ENCODE measurements around the gene PPIL4.
"Not testable (repeated sequence)": the region's sequence is repeated elsewhere in the genome, so short reads cannot be mapped to it uniquely, and the experiment has no call there.

The PPIL4 gene

DNA sequence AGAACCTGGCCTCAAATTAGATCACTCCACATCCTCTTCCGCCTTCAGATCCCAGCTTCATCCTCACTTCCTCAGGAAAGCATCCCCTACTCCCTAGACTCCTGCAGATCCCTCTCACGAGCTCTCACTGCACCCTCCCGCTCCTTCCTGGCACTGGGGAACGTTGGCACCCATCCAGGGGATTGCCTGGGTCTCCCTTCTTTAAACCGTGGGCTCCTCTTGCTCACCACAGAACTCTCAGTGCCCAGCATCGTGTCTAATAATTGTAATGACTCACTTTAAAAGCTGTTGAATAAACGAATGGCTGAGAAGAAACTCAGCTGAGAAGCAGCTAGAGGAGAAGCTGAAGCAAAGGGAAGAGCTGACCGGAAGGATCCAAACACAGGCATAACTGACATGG, 81.4 kb downstream of the PPIL4 start:
- Histone ChIP-seq H3K4me1 (ENCODE audit: control insufficient read depth, insufficient read depth, low read length, poor library complexity, severe bottlenecking) (peaks cover 11% of the 10 kb centered on the region), H3K27me3 (replicated peaks; ENCODE audit: control insufficient read depth, insufficient read depth, low read length, poor library complexity, severe bottlenecking) (no peaks in the 10 kb centered on the region), H3K4me3 (ENCODE audit: insufficient read depth, low read depth, low read length, poor library complexity, severe bottlenecking) (no peak overlapping the region), H3K27ac (ENCODE audit: insufficient read depth, low read length, poor library complexity, severe bottlenecking) (no peak overlapping the region), H3K9me3 (ENCODE audit: control insufficient read depth, low read length) (no peaks in the 10 kb centered on the region), H3K36me3 (ENCODE audit: control insufficient read depth, insufficient read depth, low read length) (peaks cover 55% of the 10 kb centered on the region)
- DNase-seq = no peak

DNA sequence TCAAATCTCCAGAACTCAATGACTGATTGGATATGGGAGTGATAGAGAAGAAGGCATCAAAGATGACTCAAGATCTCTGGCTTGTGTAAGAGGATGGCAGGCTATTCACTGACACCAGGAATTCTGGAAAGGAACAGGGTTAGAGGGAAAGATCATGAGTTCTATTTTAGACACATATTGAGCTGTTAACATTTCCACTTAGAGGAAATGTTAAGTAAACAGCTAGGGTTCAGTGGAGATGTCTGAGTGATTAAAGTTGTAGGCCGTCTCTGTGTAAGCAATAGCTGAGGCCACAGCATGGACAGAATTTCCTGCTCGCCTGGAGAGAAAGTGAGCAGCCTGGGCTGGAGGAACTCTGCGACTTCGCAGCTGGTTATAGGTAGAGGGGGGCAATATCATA, 82.1 kb downstream of the PPIL4 start:
- H3K9me3 ChIP-seq (ENCODE audit: control insufficient read depth, low read length) = no peaks in the 10 kb centered on the region
- no peak for DNase-seq
- H3K4me1 ChIP-seq (ENCODE audit: control insufficient read depth, insufficient read depth, low read length, poor library complexity, severe bottlenecking) = peaks cover 8% of the 10 kb centered on the region
- no peak overlapping the region for H3K4me3 ChIP-seq (ENCODE audit: insufficient read depth, low read depth, low read length, poor library complexity, severe bottlenecking)
- no peak overlapping the region for H3K27ac ChIP-seq (ENCODE audit: insufficient read depth, low read length, poor library complexity, severe bottlenecking)
- H3K36me3 ChIP-seq (ENCODE audit: control insufficient read depth, insufficient read depth, low read length) = peaks cover 61% of the 10 kb centered on the region
- H3K27me3 ChIP-seq (replicated peaks; ENCODE audit: control insufficient read depth, insufficient read depth, low read length, poor library complexity, severe bottlenecking) = no peaks in the 10 kb centered on the region

DNA sequence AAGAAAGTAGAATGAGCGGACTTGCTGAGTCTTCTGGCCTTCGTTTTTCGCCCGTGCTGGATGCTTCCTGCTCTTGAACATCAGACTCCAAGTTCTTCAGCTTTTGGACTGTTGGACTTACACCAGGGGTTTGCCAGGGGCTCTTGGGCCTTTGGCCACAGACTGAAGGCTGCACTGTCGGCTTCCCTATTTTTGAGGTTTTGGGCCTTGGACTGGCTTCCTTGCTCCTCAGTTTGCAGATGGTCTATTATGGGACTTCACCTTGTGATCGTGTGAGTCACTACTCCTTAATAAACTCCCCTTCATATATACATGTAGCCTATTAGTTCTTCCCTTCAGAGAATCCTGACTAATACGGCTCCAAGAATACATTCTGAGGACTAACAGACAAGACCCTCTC, 83.1 kb downstream of the PPIL4 start:
- H3K27me3 ChIP-seq (replicated peaks; ENCODE audit: control insufficient read depth, insufficient read depth, low read length, poor library complexity, severe bottlenecking); H3K4me3 ChIP-seq (ENCODE audit: insufficient read depth, low read depth, low read length, poor library complexity, severe bottlenecking); H3K4me1 ChIP-seq (ENCODE audit: control insufficient read depth, insufficient read depth, low read length, poor library complexity, severe bottlenecking); H3K9me3 ChIP-seq (ENCODE audit: control insufficient read depth, low read length); DNase-seq; H3K27ac ChIP-seq (ENCODE audit: insufficient read depth, low read length, poor library complexity, severe bottlenecking): not testable (repeated sequence)
- peaks cover 68% of the 10 kb centered on the region for H3K36me3 ChIP-seq (ENCODE audit: control insufficient read depth, insufficient read depth, low read length)

DNA sequence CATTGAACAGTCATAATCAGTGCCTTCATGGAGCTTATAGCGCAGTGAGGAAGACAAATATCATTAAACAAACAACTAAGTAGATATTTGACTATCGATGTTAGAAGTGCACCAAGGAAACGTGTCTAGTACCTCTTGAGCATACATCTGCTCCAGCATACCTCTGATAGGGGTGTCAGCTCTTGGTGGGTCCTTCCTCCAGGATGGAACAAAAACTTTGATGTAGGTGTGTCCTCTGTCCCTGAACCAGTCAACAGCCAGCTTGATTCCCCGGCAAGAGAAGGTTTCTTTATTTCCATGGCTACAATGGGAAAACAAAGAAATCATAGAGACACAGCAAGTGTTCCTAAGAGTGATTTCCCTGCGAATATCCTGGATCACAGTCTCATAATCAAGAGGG, 84.2 kb downstream of the PPIL4 start:
- H3K27ac ChIP-seq (ENCODE audit: insufficient read depth, low read length, poor library complexity, severe bottlenecking) = no peak overlapping the region

DNA sequence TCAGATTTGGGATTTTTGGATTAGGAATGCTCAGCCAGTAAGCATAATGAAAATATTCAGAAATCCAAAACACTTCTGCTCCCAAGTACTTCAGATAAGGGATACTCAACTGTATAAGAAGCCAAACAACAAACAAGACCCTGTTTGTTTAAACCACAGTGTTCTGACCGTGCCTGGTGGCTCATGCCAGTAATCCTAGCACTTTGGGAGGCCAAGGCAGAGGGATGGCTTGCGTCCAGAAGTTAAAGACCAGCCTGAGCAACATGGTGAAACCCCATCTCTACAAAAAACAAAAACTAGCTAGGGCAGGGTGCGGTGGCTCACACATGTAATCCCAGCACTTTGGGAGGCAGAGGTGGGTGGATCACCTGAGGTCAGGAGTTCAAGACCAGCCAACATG, 85.6 kb downstream of the PPIL4 start:
- H3K27me3 ChIP-seq (replicated peaks; ENCODE audit: control insufficient read depth, insufficient read depth, low read length, poor library complexity, severe bottlenecking); H3K27ac ChIP-seq (ENCODE audit: insufficient read depth, low read length, poor library complexity, severe bottlenecking); H3K4me1 ChIP-seq (ENCODE audit: control insufficient read depth, insufficient read depth, low read length, poor library complexity, severe bottlenecking); H3K9me3 ChIP-seq (ENCODE audit: control insufficient read depth, low read length); H3K4me3 ChIP-seq (ENCODE audit: insufficient read depth, low read depth, low read length, poor library complexity, severe bottlenecking); DNase-seq: not testable (repeated sequence)
- peaks cover 75% of the 10 kb centered on the region for H3K36me3 ChIP-seq (ENCODE audit: control insufficient read depth, insufficient read depth, low read length)

More for the DNA sequence above, 84.2 kb downstream of the PPIL4 start:
- peaks cover 73% of the 10 kb centered on the region for H3K36me3 ChIP-seq (ENCODE audit: control insufficient read depth, insufficient read depth, low read length)
- H3K4me1 ChIP-seq (ENCODE audit: control insufficient read depth, insufficient read depth, low read length, poor library complexity, severe bottlenecking) = peaks cover 2% of the 10 kb centered on the region
- H3K27me3 ChIP-seq (replicated peaks; ENCODE audit: control insufficient read depth, insufficient read depth, low read length, poor library complexity, severe bottlenecking) = no peaks in the 10 kb centered on the region
- no peak overlapping the region for H3K4me3 ChIP-seq (ENCODE audit: insufficient read depth, low read depth, low read length, poor library complexity, severe bottlenecking)
- no peaks in the 10 kb centered on the region for H3K9me3 ChIP-seq (ENCODE audit: control insufficient read depth, low read length)
- no peak for DNase-seq

DNA sequence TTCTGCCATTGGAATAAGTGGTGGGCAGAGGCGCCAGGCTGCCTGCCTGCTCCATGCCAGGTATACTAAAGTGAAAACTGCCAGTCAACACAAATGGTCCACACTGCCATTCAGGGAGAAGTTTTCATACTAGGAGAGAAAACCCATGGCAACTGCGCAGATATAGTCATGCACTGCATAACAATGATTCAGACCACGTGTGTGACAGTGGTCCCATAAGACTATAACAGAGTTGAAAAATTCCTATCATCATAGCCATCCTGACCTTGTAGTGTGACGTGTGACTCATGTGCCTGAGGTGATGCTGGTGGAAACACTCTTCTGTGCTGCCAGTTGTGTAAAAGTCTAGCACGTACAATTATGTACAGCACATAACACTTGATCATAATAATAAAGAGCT, 86.1 kb downstream of the PPIL4 start:
- Histone ChIP-seq H3K27ac (ENCODE audit: insufficient read depth, low read length, poor library complexity, severe bottlenecking) (no peak overlapping the region), H3K36me3 (ENCODE audit: control insufficient read depth, insufficient read depth, low read length) (peaks cover 78% of the 10 kb centered on the region), H3K4me1 (ENCODE audit: control insufficient read depth, insufficient read depth, low read length, poor library complexity, severe bottlenecking) (peaks cover 8% of the 10 kb centered on the region), H3K4me3 (ENCODE audit: insufficient read depth, low read depth, low read length, poor library complexity, severe bottlenecking) (no peak overlapping the region), H3K9me3 (ENCODE audit: control insufficient read depth, low read length) (no peaks in the 10 kb centered on the region), H3K27me3 (replicated peaks; ENCODE audit: control insufficient read depth, insufficient read depth, low read length, poor library complexity, severe bottlenecking) (no peaks in the 10 kb centered on the region)
- no peak for DNase-seq

DNA sequence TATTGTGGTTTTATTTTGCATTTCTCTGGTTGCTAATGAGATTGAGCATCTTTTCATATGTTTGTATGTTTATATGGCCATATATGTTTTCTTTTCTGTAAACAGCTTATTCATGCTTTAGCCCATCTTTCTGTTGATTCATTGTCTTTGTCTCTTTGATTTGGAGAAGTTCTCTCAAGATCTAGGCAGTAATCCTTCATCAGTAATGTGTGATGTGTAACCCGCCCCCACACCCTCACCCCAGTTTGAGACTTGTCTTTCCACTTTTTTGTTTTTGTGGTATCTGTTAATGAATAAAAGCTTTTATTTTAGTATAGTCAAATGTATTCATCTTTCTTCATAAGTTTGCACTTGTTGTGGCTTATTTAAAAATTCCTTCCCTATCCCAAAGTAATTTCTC, 87.0 kb downstream of the PPIL4 start:
- Histone ChIP-seq H3K27ac (ENCODE audit: insufficient read depth, low read length, poor library complexity, severe bottlenecking) (no peak overlapping the region), H3K9me3 (ENCODE audit: control insufficient read depth, low read length) (no peaks in the 10 kb centered on the region), H3K36me3 (ENCODE audit: control insufficient read depth, insufficient read depth, low read length) (peaks cover 75% of the 10 kb centered on the region), H3K27me3 (replicated peaks; ENCODE audit: control insufficient read depth, insufficient read depth, low read length, poor library complexity, severe bottlenecking) (no peaks in the 10 kb centered on the region), H3K4me3 (ENCODE audit: insufficient read depth, low read depth, low read length, poor library complexity, severe bottlenecking) (no peak overlapping the region), H3K4me1 (ENCODE audit: control insufficient read depth, insufficient read depth, low read length, poor library complexity, severe bottlenecking) (peaks cover 6% of the 10 kb centered on the region)
- no peak for DNase-seq

DNA sequence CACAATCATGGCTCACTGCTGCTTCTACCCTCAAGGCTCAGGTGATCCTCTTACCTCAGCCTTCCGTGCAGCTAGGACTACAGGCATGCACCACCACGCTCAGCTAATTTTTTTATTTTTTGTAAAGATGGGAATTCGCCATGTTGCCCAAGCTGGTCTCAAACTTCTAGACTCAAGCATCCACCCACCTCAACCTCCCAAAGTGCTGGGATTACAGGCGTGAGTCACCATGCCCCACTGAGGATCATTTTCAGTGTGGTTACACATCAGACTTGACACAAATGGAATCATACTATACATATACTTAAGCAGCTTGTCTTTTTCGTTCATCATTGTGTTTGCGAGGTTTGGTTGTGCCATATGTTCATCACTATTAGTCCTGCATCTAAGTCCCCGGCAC, 87.6 kb downstream of the PPIL4 start:
- H3K4me1 ChIP-seq (ENCODE audit: control insufficient read depth, insufficient read depth, low read length, poor library complexity, severe bottlenecking) = peaks cover 6% of the 10 kb centered on the region
- peaks cover 72% of the 10 kb centered on the region for H3K36me3 ChIP-seq (ENCODE audit: control insufficient read depth, insufficient read depth, low read length)
- DNase-seq = no peak
- H3K27ac ChIP-seq (ENCODE audit: insufficient read depth, low read length, poor library complexity, severe bottlenecking) = no peak overlapping the region
- no peaks in the 10 kb centered on the region for H3K27me3 ChIP-seq (replicated peaks; ENCODE audit: control insufficient read depth, insufficient read depth, low read length, poor library complexity, severe bottlenecking)
- H3K9me3 ChIP-seq (ENCODE audit: control insufficient read depth, low read length) = no peaks in the 10 kb centered on the region
- H3K4me3 ChIP-seq (ENCODE audit: insufficient read depth, low read depth, low read length, poor library complexity, severe bottlenecking) = no peak overlapping the region

DNA sequence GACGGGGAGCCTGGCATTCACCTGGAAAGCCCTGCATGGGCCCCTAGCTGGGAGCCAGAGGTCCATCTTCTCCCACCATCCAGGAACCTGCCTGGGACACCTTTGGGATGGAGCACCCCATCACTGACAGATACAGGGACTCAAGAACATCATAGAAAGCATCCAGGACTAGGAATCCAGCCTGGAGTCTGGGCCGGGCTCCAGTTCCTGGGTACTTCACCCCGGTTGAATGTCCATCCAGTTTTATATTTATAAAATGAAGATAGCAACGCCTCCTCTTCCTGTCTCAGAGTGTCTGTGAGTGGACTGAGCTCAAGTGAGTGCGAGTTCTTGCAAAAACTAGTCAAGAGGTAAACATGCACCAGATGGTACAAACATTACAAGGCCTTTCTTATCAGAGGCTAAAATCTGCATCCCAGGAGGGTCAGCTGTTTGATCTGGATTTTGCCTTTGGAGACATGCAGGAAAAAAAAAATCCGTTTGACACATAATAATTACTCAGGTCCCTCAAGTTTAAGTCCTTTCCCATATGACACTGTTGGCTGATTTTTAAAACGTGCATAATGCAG, 88.4 kb downstream of the PPIL4 start:
- Histone ChIP-seq H3K9me3 (ENCODE audit: control insufficient read depth, low read length) (no peaks in the 10 kb centered on the region), H3K27me3 (replicated peaks; ENCODE audit: control insufficient read depth, insufficient read depth, low read length, poor library complexity, severe bottlenecking) (no peaks in the 10 kb centered on the region), H3K4me3 (ENCODE audit: insufficient read depth, low read depth, low read length, poor library complexity, severe bottlenecking) (no peak overlapping the region), H3K4me1 (ENCODE audit: control insufficient read depth, insufficient read depth, low read length, poor library complexity, severe bottlenecking) (peaks cover 6% of the 10 kb centered on the region), H3K27ac (ENCODE audit: insufficient read depth, low read length, poor library complexity, severe bottlenecking) (no peak overlapping the region), H3K36me3 (ENCODE audit: control insufficient read depth, insufficient read depth, low read length) (peaks cover 71% of the 10 kb centered on the region)
- DNase-seq = no peak

DNA sequence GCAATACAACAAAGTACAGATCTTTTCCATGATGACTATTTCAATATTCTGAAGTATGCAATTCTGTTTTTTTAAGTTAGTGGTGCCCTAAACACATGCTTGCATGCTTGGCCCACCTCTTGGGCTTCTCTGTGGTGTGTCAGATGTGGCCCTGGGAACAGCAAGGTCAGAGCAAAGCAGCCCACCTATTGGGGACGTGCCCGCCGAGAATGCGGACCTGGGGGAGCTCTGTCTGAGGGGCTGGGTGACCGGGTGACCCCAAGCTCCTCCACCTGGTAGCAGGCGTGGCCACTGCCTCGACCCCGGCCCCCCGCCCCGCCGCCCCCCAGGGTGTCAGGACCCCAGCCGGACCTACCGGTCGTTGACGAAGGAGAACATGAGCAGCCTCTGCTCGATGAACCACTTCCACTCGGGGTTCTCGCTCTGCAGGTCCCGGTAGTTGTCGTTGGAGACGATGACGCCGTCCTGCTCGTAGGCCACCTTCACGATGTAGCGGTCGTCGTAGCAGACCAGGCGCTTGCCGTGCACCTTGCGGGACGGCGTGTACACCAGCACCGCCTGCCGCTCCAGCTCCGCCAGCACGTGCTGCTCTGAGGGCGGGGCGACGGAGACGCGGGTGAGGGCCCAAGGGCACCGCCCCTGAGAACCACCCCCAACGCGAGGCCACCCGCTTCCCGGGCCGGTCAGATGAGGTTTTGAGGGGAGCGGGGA, 89.4 kb downstream of the PPIL4 start:
- no peak overlapping the region for H3K27ac ChIP-seq (ENCODE audit: insufficient read depth, low read length, poor library complexity, severe bottlenecking)
- H3K27me3 ChIP-seq (replicated peaks; ENCODE audit: control insufficient read depth, insufficient read depth, low read length, poor library complexity, severe bottlenecking) = no peaks in the 10 kb centered on the region
- H3K4me3 ChIP-seq (ENCODE audit: insufficient read depth, low read depth, low read length, poor library complexity, severe bottlenecking) = no peak overlapping the region
- no peak for DNase-seq
- H3K4me1 ChIP-seq (ENCODE audit: control insufficient read depth, insufficient read depth, low read length, poor library complexity, severe bottlenecking) = peaks cover 6% of the 10 kb centered on the region
- H3K9me3 ChIP-seq (ENCODE audit: control insufficient read depth, low read length) = no peaks in the 10 kb centered on the region
- H3K36me3 ChIP-seq (ENCODE audit: control insufficient read depth, insufficient read depth, low read length) = peaks cover 71% of the 10 kb centered on the region
